Subcutaneous abdominal adipose tissue (tissue), 5 donors: ENCODE measurements around the gene MPIG6B.

Experiments
- H3K27ac ChIP-seq: one replicate; pipeline ENCODE4 v1.7.0; 2013; ENCODE audit warnings: low read depth, mild to moderate bottlenecking, inconsistent platforms, low read length, moderate library complexity
- H3K27me3 ChIP-seq, 5 donors: one replicate each; pipeline ENCODE4 v1.7.0; 2013; ENCODE audit warnings: low read length in 5 of 5, inconsistent platforms in 1 of 5; ENCODE audit not compliant: control insufficient read depth in 5 of 5, insufficient read depth in 4 of 5
- H3K36me3 ChIP-seq, 5 donors: one replicate each; pipeline ENCODE4 v1.7.0; 2013; ENCODE audit warnings: low read length in 5 of 5; ENCODE audit not compliant: control insufficient read depth in 5 of 5, insufficient read depth in 5 of 5
- H3K4me1 ChIP-seq, 5 donors: one replicate each; pipeline ENCODE4 v1.7.0; 2013; ENCODE audit warnings: low read length in 5 of 5, mild to moderate bottlenecking in 3 of 5, moderate library complexity in 1 of 5; ENCODE audit not compliant: control insufficient read depth in 5 of 5, insufficient read depth in 5 of 5
- H3K4me3 ChIP-seq, 5 donors: one replicate each; pipeline ENCODE4 v1.7.0; 2013; ENCODE audit warnings: low read length in 5 of 5, low read depth in 1 of 5
- H3K9ac ChIP-seq, 5 donors: one replicate each; pipeline ENCODE4 v1.7.0; 2013; ENCODE audit warnings: low read length in 5 of 5, mild to moderate bottlenecking in 4 of 5, moderate library complexity in 3 of 5
- H3K9me3 ChIP-seq, 5 donors: one replicate each; pipeline ENCODE4 v1.7.0; 2013; ENCODE audit warnings: low read length in 5 of 5; ENCODE audit not compliant: control insufficient read depth in 5 of 5
- donor health status: healthy.
- donor health status: healthy.
- donor health status: healthy.
- donor health status: healthy.
- donor health status: healthy.

Gene MPIG6B

GRCh38 chr6:31687860-31688693, 35.1 kb upstream of the MPIG6B start:
- Histone ChIP-seq H3K27me3 (no peaks in the 10 kb centered on the region), H3K27ac (no peak overlapping the region), H3K4me3 (no peak overlapping the region), H3K9ac (no peak overlapping the region), H3K36me3 (peaks cover 3 to 82% (median 78%) of the 10 kb centered on the region in 5 donors), H3K4me1 (peaks cover 0 to 3% (median 3%) of the 10 kb centered on the region in 5 donors), H3K9me3 (no peaks in the 10 kb centered on the region)

DNA sequence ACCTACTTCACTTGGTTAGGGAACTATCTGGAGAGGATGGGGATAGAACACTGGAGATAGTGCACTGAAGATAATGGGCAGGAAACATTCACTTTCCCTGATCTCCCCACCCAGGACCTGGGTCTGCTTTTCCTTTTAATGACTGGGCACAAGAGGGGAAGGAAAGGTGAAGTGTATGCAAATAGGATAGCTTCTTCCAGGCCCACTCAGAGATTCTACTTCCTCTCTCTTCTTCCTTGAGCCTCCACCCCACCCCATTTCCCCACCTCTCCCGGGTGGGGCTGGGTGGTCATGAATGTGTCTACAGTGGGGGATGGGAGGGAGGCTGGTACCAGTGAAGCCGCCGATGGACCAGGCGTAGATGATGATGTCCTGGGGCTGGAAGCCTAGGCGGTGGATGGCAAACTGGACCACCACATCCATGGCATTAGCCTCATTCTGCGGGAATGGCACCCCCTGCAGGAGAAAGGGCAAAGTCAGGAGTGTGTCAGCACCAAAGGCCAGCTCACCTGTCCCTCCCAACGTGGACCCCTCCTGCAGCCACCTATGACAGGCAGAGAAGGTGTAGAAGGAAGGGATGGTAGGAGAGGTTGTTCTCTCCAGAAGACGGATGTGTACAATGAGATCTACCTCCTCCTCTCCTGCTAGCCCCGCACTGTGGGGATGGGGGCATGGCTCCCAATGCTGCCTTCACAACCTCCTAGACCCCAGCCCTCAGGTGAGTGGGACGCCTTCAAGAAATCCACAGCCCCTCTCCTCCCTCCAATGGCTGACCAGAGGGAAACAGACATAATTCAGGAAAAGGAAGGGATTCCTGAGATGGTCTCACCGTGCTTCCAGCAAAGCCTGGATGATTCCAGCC, 33.7 kb upstream of the MPIG6B start:
- Histone ChIP-seq H3K36me3 (peaks cover 3 to 94% (median 86%) of the 10 kb centered on the region in 5 donors), H3K27me3 (no peaks in the 10 kb centered on the region), H3K4me3 (no peak overlapping the region), H3K9ac (peak overlapping the region in 1 of 5 donors; percentile 7), H3K4me1 (no peaks in the 10 kb centered on the region), H3K9me3 (no peaks in the 10 kb centered on the region), H3K27ac (no peak overlapping the region)

DNA sequence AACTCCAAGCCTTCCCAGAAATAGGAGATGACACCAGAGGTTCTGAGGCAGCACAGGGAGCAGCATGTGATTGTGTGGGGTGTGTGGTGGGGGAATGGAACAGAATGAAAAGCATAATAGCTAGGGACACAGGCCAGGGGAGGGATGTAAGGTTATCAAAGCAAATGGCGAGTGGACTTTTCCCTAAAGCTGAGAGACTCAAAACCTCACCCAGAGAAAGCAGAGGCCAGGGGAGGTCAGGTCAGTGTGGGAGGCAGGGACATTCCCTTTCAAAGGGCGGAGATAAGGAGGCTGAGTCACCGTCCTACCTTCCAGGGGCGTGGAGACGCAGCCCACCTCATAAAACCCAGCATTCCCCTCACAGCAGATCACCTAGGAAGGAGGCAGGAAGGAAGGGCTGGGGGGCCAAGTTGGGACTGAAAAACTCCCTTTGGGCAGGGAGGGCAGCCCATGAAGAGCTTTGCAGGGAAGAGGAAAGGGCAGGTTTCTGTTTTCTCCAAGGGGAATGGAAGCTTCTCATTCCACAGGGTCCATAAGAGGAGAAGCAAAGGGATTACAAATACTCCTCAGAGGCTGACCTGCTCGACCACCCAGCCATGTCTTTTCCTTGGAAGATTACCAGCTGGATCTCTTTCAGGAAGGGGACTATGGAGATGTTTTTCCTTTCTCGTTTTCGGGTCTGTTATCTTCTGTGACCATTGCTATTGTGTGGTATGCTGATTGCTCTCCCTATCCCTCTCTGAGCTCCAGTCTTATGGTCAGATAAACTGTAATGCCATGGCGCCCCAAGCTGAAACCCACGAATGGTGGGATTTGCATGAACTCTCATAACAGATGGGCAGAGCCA, 32.7 kb upstream of the MPIG6B start:
- Histone ChIP-seq H3K36me3 (peaks cover 3 to 97% (median 87%) of the 10 kb centered on the region in 5 donors), H3K27ac (no peak overlapping the region), H3K4me1 (no peaks in the 10 kb centered on the region), H3K4me3 (no peak overlapping the region), H3K27me3 (no peaks in the 10 kb centered on the region), H3K9ac (no peak overlapping the region), H3K9me3 (no peaks in the 10 kb centered on the region)

- Histone ChIP-seq H3K9ac (no peak overlapping the region), H3K9me3 (no peaks in the 10 kb centered on the region), H3K36me3 (peaks cover 3 to 96% (median 84%) of the 10 kb centered on the region in 5 donors), H3K4me1 (no peaks in the 10 kb centered on the region), H3K4me3 (no peak overlapping the region), H3K27ac (no peak overlapping the region), H3K27me3 (no peaks in the 10 kb centered on the region)
These were observed 32.1 kb upstream of the MPIG6B start for GRCh38 chr6:31691078-31691463.

GRCh38 chr6:31691564-31692108, 31.5 kb upstream of the MPIG6B start:
- H3K9ac ChIP-seq = no peak overlapping the region
- H3K4me3 ChIP-seq = no peak overlapping the region
- H3K27me3 ChIP-seq = no peaks in the 10 kb centered on the region
- H3K36me3 ChIP-seq = peaks cover 3 to 96% (median 81%) of the 10 kb centered on the region in 5 donors
- H3K27ac ChIP-seq = no peak overlapping the region
- H3K9me3 ChIP-seq = no peaks in the 10 kb centered on the region
- peaks cover 0 to 1% (median 0%) of the 10 kb centered on the region in 5 donors for H3K4me1 ChIP-seq

DNA sequence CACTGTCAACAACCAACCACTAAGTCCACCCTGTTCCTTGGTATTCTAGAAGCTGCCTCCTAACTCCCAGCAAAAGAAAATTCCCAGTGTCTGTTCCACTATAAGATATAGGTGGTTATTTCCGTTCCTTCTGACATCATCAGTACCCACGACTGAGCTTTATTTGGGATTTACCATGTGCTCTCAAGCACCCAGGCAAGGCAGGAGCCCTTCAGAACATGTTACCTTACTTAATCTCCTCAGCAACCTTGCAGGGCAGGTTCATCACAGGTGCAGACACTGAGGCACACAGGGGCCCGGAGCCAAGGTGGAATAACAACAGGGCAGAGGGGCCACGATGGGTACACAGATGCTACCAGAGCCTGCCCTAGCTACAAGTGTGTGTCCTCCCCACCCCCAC, 30.8 kb upstream of the MPIG6B start:
- H3K27me3 ChIP-seq = no peaks in the 10 kb centered on the region
- H3K4me1 ChIP-seq = peaks cover 0 to 3% (median 0%) of the 10 kb centered on the region in 5 donors
- H3K27ac ChIP-seq = no peak overlapping the region
- no peak overlapping the region for H3K4me3 ChIP-seq
- no peak overlapping the region for H3K9ac ChIP-seq
- peaks cover 3 to 96% (median 78%) of the 10 kb centered on the region in 5 donors for H3K36me3 ChIP-seq
- H3K9me3 ChIP-seq = no peaks in the 10 kb centered on the region

DNA sequence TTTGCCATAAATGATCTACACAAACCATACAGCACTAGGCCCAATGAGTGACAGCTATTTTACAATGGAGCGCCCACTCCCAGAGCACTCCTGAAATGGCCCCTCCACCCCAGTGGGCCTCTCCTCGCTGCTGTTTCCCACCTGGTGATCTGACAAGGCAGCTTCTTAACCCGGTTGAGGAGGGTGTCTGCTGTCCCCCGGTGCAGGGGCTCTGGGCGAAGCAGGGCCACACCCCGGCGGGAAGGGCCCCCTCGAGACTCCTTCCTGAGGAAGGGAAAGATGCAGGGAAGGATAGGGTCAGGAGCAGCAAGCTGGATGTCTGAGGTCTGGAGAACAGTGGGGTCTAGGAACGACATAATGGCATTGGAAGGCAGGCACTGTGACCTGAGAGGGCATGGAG, 30.3 kb upstream of the MPIG6B start:
- peaks cover 4 to 95% (median 78%) of the 10 kb centered on the region in 5 donors for H3K36me3 ChIP-seq
- no peaks in the 10 kb centered on the region for H3K27me3 ChIP-seq
- H3K4me1 ChIP-seq = peaks cover 0 to 7% (median 0%) of the 10 kb centered on the region in 5 donors
- no peak overlapping the region for H3K27ac ChIP-seq
- H3K9me3 ChIP-seq = no peaks in the 10 kb centered on the region
- no peak overlapping the region for H3K4me3 ChIP-seq
- no peak overlapping the region for H3K9ac ChIP-seq

- Histone ChIP-seq H3K27me3 (no peaks in the 10 kb centered on the region), H3K4me1 (peaks cover 0 to 7% (median 0%) of the 10 kb centered on the region in 5 donors), H3K9me3 (no peaks in the 10 kb centered on the region), H3K4me3 (no peak overlapping the region), H3K27ac (no peak overlapping the region), H3K9ac (no peak overlapping the region), H3K36me3 (peaks cover 5 to 89% (median 71%) of the 10 kb centered on the region in 5 donors)
These were observed 29.6 kb upstream of the MPIG6B start for GRCh38 chr6:31693535-31693934.

- Histone ChIP-seq H3K9ac (peak overlapping the region in 1 of 5 donors; percentile 10), H3K4me3 (no peak overlapping the region), H3K36me3 (peaks cover 2 to 69% (median 47%) of the 10 kb centered on the region in 5 donors), H3K9me3 (no peaks in the 10 kb centered on the region), H3K4me1 (peaks cover 6 to 26% (median 19%) of the 10 kb centered on the region in 5 donors), H3K27me3 (no peaks in the 10 kb centered on the region), H3K27ac (no peak overlapping the region)
These were observed 25.6 kb upstream of the MPIG6B start for GRCh38 chr6:31697555-31697954.
